A375 (cell line): ENCODE measurements around the gene SNX27. TPM values are rescaled to one million over a fixed set of nuclear protein-coding genes. Genes with fewer than 3 reads are reported as not detected.

Experiments used
- small RNA-seq: library from RNA; depleted of rRNA; stranded (forward); fragments of <200 nt; gene quantifications from one replicate; pipeline ENCODE3, GENCODE V24; 2014
- total RNA-seq: library from RNA; depleted of rRNA; stranded (reverse); fragments of >200 nt; shearing (Covaris generic); gene quantifications from 2 replicates; pipeline ENCODE4 v1.2.3, GENCODE V29; 2014; rRNA removed

The SNX27 gene
- total RNA-seq, result 24.4 and 25.7 TPM in 2 replicates

GRCh38 chr1:151611832-151612500, at the start of gene SNX27:
Gene SNX27, plus strand, starts transcription at chr1:151612050. Its CDS starts 152 bp downstream, at chr1:151612202.

GRCh38 chr1:151716771-151717631, 105.2 kb downstream of the SNX27 start, which contains the start of gene CELF3:
Gene CELF3, minus strand, starts transcription at chr1:151716803. Its CDS starts 783 bp downstream, at chr1:151716020.

GRCh38 chr1:151720974-151721787, 109.3 kb downstream of the SNX27 start, which contains the start of gene RIIAD1:
Gene RIIAD1, plus strand, starts transcription at chr1:151721522. Its CDS starts 15 bp downstream, at chr1:151721537.

Small RNAs within 50 kb of the gene (small RNA-seq; reads per million reads assigned to genes)
- gene RNU6-1062P (not detected), gene RNU6-662P (not detected)

Other genes with a start within 250 kb of the SNX27 start
- gene SELENBP1, start 239.3 kb upstream of the SNX27 start, total RNA-seq, result not detected in 2 replicates
- 846 and 849 TPM in 2 replicates for gene PSMB4, start 212.5 kb upstream of the SNX27 start, total RNA-seq
- 29.7 and 35.7 TPM in 2 replicates for gene POGZ, start 152.6 kb upstream of the SNX27 start, total RNA-seq
- 0.88 and 1.0 TPM in 2 replicates for gene CGN, start 100.7 kb upstream of the SNX27 start, total RNA-seq
- 33.2 and 34.2 TPM in 2 replicates for gene TUFT1, start 71.7 kb upstream of the SNX27 start, total RNA-seq
- not detected in 2 replicates for gene CELF3, start 104.8 kb downstream of the SNX27 start, total RNA-seq
- gene RIIAD1, start 109.5 kb downstream of the SNX27 start, total RNA-seq, result 1.4 TPM in 1 of 2 replicates, not detected in the other
- 189 and 194 TPM in 2 replicates for gene MRPL9, start 151.4 kb downstream of the SNX27 start, total RNA-seq
- gene TDRKH, start 178.4 kb downstream of the SNX27 start, total RNA-seq, result 14.4 and 15.5 TPM in 2 replicates
- gene LINGO4, start 193.4 kb downstream of the SNX27 start, total RNA-seq, result not detected in 2 replicates
- 0.38 TPM in 1 of 2 replicates, not detected in the other for gene RORC, start 219.8 kb downstream of the SNX27 start, total RNA-seq
- 0.53 and 0.87 TPM in 2 replicates for gene C2CD4D, start 227.8 kb downstream of the SNX27 start, total RNA-seq
- not detected in 2 replicates for gene THEM5, start 241.7 kb downstream of the SNX27 start, total RNA-seq